Neutrophil (primary cell): Measurements from ENCODE around the gene SRSF6.

ENCODE experiments used
- H3K27ac ChIP-seq: fragments of 200-600 bp; sonication (generic); 2 replicates; pipeline ENCODE4 v1.5.1; 2016; ENCODE audit warnings: mild to moderate bottlenecking, moderate library complexity
- H3K27me3 ChIP-seq: fragments of 200-600 bp; sonication (generic); 2 replicates; pipeline ENCODE4 v1.6.0; 2016; ENCODE audit warnings: mild to moderate bottlenecking
- H3K36me3 ChIP-seq: fragments of 200-600 bp; sonication (generic); 2 replicates; pipeline ENCODE4 v1.5.1; 2017
- H3K4me1 ChIP-seq, 2 experiments: fragments of 200-600 bp in 1 of 2; sonication (generic) in 1 of 2; 1 replicate in 1 of 2; 2 replicates in 1 of 2; pipeline versions ENCODE4 v1.5.1 to v1.6.1; 2013 to 2016; ENCODE audit warnings: low read depth in 1 of 2, low read length in 1 of 2, mild to moderate bottlenecking in 1 of 2, moderate library complexity in 1 of 2; ENCODE audit not compliant: control insufficient read depth in 1 of 2, insufficient read depth in 1 of 2
- H3K4me3 ChIP-seq, 2 experiments: fragments of 200-600 bp in 1 of 2; sonication (generic) in 1 of 2; 1 replicate in 1 of 2; 2 replicates in 1 of 2; pipeline ENCODE4 v1.5.1; 2013 to 2016; ENCODE audit warnings: low read depth in 1 of 2, low read length in 1 of 2, mild to moderate bottlenecking in 1 of 2, moderate library complexity in 1 of 2
- H3K9me3 ChIP-seq: fragments of 200-600 bp; sonication (generic); 2 replicates; pipeline ENCODE4 v1.5.1; 2016
- TF ChIP-seq, protein P1 (sequence below): fragments of 200-600 bp; sonication (generic); IDR thresholded peaks from 2 replicates; pipeline ENCODE4 v1.5.1; 2016; ENCODE audit warnings: antibody characterized with exemption

The SRSF6 gene

DNA sequence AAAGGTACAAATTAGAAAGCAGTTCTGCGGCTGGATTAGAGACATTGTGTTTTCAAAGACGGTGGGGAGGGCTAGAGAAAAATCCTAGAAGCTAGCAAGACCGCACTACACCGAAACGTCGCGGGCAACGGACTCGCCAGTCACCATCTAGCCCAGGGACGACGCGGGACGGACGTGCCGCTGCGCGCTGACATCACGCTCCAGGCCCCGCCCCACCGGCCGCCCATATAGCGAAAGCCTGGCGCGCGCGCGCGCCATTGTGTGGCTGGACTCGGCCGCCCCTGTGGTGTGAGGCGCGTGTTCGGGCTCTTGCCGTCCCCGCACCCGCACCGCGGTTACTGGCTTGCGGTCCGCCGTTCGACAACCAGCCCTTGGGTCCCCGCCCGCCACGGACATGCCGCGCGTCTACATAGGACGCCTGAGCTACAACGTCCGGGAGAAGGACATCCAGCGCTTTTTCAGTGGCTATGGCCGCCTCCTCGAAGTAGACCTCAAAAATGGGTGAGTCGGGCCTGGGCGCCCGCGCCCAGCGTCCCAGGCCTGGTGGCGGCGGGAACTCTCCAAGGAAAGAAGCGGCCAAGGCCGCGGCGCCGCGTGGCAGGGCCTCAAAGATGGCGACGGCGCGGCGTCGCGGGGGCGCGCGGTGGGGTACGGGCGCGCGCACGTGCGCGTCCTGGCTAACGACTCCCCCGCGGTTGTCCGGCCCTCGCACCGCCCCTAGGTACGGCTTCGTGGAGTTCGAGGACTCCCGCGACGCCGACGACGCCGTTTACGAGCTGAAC is at the start of gene SRSF6:
Gene SRSF6, plus strand, starts transcription at position 257 of the 782 bp plus-strand sequence. Its CDS starts 138 bp downstream, at position 395.
- peak within 1 kb of the TSS; percentile 96 for H3K27ac ChIP-seq
- H3K36me3 ChIP-seq = peaks cover 35% of the 10 kb centered on the region
- H3K9me3 ChIP-seq = no peaks in the 10 kb centered on the region
- TF ChIP-seq, protein P1, sequence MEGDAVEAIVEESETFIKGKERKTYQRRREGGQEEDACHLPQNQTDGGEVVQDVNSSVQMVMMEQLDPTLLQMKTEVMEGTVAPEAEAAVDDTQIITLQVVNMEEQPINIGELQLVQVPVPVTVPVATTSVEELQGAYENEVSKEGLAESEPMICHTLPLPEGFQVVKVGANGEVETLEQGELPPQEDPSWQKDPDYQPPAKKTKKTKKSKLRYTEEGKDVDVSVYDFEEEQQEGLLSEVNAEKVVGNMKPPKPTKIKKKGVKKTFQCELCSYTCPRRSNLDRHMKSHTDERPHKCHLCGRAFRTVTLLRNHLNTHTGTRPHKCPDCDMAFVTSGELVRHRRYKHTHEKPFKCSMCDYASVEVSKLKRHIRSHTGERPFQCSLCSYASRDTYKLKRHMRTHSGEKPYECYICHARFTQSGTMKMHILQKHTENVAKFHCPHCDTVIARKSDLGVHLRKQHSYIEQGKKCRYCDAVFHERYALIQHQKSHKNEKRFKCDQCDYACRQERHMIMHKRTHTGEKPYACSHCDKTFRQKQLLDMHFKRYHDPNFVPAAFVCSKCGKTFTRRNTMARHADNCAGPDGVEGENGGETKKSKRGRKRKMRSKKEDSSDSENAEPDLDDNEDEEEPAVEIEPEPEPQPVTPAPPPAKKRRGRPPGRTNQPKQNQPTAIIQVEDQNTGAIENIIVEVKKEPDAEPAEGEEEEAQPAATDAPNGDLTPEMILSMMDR = no peak
- peak within 1 kb of the TSS; percentile 97 to 100 for H3K4me3 ChIP-seq
- H3K4me1 ChIP-seq = peaks cover 14 to 17% of the 10 kb centered on the region in 2 experiments
- peaks cover 14% of the 10 kb centered on the region for H3K27me3 ChIP-seq

DNA sequence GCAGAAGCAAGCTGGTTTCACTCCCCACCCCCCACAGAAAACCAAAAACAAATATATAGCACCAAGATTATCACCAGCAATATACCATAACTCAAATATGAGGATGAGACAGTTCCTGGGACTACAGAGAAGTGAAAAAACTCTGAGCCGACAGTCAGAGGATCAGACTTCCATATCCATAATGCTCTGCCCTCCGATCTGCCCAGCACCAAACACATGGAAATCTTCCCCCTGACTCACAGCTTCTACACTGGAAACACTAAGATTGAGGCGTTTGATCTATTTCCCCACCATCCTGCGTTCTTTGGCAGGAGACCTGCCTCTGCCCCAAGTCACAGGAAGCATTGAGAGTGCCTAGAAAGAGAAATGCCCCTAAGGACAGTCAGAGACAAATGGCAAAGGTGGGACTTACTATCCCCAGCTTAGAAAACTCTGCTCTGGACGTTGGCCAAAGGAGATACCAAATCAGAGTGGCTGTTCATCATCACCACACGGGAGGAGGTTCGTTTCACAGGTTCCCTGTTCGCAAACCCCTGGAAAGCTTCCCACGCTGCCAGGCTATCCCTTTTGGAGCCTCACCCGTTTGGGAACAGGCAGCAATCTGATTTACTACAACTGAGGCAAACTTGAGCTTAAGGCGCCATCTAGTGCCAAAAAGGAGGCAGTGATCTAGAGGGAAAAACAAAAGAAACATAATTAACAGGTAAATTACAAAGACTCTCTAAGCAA is 48.7 kb upstream of the SRSF6 start:
- H3K36me3 ChIP-seq = no peaks in the 10 kb centered on the region
- H3K4me1 ChIP-seq = no peaks in the 10 kb centered on the region
- no peak overlapping the region for H3K4me3 ChIP-seq
- TF ChIP-seq, protein P1 = no peak
- H3K27me3 ChIP-seq = peaks cover 5% of the 10 kb centered on the region
- no peak overlapping the region for H3K27ac ChIP-seq
- no peaks in the 10 kb centered on the region for H3K9me3 ChIP-seq

DNA sequence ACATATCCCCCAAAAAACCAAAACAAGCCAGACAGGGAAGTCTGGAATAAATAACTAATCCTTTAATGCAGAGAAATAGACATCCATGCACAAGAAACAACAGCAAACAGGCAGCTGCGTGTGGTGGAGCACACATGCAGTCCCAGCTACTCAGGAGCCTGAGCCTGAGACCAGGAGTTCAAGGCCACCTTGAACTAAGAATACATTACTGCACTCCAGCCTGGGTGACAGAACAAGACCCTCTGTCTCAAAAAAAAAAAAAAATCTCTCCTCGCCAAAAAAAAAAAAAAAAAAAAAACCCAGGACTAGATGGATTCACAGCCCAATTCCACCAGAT is 48.2 kb upstream of the SRSF6 start:
- Histone ChIP-seq H3K4me3 (no peak overlapping the region), H3K27me3 (peaks cover 5% of the 10 kb centered on the region), H3K27ac (no peak overlapping the region), H3K36me3 (no peaks in the 10 kb centered on the region), H3K4me1 (no peaks in the 10 kb centered on the region), H3K9me3 (no peaks in the 10 kb centered on the region)
- TF ChIP-seq, protein P1 = no peak

DNA sequence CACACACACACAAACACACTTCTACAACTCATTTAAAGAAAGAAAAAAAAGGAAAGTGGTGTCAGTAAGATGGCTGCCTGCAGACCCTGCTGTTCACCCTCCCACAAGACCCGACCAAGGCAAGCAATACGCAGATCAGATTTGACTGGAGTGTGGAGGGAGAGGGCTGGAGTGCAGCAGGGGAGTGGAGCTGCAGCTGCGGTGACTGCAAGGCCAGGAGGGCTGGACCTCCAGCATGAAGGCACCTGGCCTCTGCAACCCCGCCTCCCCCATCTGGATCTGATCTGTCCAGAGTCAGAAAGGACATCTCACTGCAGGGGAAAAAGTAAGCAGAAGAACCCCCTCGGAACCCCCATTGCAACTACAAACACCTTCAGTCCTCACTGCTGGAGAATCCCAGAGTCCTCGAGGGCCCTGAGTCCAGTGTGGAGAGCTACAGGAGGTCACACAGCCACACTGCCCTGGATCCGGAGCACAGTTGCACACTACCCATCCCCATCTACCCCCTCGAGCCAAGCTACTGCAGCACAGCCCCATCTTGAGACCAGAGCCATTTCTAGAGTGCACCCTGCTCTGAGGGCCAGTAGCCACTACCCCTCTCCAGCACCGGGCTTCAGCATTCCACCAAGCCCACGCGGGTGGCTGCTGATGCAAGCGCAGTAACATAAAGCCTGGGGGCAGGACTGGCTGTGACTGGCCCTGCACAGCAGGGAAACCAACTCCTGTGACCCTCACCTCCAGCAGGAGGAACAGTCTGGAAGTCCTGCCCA is 41.9 kb upstream of the SRSF6 start:
- Histone ChIP-seq H3K27ac (no peak overlapping the region), H3K4me3 (no peak overlapping the region), H3K4me1 (no peaks in the 10 kb centered on the region), H3K36me3 (no peaks in the 10 kb centered on the region), H3K9me3 (no peaks in the 10 kb centered on the region), H3K27me3 (no peaks in the 10 kb centered on the region)
- TF ChIP-seq, protein P1 = no peak

DNA sequence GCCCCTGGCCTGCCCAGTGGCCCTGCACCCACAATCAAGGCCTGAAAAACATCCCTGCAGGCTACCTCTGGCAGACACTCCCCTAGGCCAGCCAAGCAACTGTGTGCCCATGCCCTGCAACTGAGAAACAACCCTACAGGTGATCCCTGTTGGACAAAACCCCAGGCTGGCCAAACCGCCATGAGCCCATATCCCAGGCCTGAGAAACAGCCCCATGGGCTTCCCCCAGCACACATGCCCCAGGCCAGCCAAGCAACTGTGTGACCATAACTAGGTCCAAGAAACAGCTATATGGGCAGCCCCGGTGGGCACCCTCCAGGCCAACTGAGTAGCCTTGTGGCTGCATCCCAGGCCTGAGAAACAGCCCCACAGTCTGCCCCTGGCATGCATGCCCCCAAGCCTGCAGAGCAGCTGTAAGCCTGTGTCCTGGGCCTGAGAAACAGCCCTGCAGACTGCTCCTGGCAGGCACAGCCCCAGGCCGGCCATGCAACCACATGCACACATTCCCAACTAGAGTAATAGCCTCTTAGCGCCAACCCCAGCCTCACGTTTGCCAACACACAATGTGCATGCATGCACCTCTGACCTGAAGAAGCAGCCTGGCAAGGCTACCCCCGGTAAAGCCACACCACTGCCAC is 41.0 kb upstream of the SRSF6 start:
- Histone ChIP-seq H3K27me3 (no peaks in the 10 kb centered on the region), H3K27ac (no peak overlapping the region), H3K4me1 (no peaks in the 10 kb centered on the region), H3K9me3 (no peaks in the 10 kb centered on the region), H3K4me3 (no peak overlapping the region), H3K36me3 (no peaks in the 10 kb centered on the region)
- TF ChIP-seq, protein P1 = no peak
